ENCODE results near the gene CRCP.
A peak's percentile ranks its signal among the peaks of the same experiment; 100 is the strongest.

Gene CRCP

GRCh38 chr7:66176914-66177313, 62.3 kb downstream of the CRCP start:
- peaks cover 6% of the 10 kb centered on the region for H3K9me3 ChIP-seq (ENCODE audit: control insufficient read depth, low read length)
- 74 to 82% methylated on average over 2 of the region's 2 CpGs for WGBS, 2 experiments (ENCODE audit: insufficient coverage in 2 of 2)
- no peak overlapping the region for H3K27ac ChIP-seq (ENCODE audit: low read depth, low read length, severe bottlenecking)

GRCh38 chr7:66178258-66178657, 63.6 kb downstream of the CRCP start:
- Histone ChIP-seq H3K9me3 (ENCODE audit: control insufficient read depth, low read length) (peaks cover 6% of the 10 kb centered on the region), H3K27ac (ENCODE audit: low read depth, low read length, severe bottlenecking) (no peak overlapping the region), H3K4me1 (ENCODE audit: control insufficient read depth, insufficient read depth, low read length, poor library complexity, severe bottlenecking) (no peaks in the 10 kb centered on the region), H3K4me3 (ENCODE audit: extremely low read depth, insufficient read depth, low read length, poor library complexity, severe bottlenecking) (no peak overlapping the region), H3K36me3 (ENCODE audit: control insufficient read depth, insufficient read depth, low read length) (no peaks in the 10 kb centered on the region)
- 92 to 94% methylated on average over 2 of the region's 2 CpGs for WGBS, 2 experiments (ENCODE audit: insufficient coverage in 2 of 2)

More at GRCh38 chr7:66176914-66177313, 62.3 kb downstream of the CRCP start:
- H3K4me1 ChIP-seq (ENCODE audit: control insufficient read depth, insufficient read depth, low read length, poor library complexity, severe bottlenecking) = no peaks in the 10 kb centered on the region
- no peaks in the 10 kb centered on the region for H3K36me3 ChIP-seq (ENCODE audit: control insufficient read depth, insufficient read depth, low read length)
- H3K4me3 ChIP-seq (ENCODE audit: extremely low read depth, insufficient read depth, low read length, poor library complexity, severe bottlenecking) = no peak overlapping the region

GRCh38 chr7:66181329-66181728, 66.7 kb downstream of the CRCP start:
- no peak overlapping the region for H3K4me3 ChIP-seq (ENCODE audit: extremely low read depth, insufficient read depth, low read length, poor library complexity, severe bottlenecking)
- peaks cover 6% of the 10 kb centered on the region for H3K9me3 ChIP-seq (ENCODE audit: control insufficient read depth, low read length)
- no peaks in the 10 kb centered on the region for H3K4me1 ChIP-seq (ENCODE audit: control insufficient read depth, insufficient read depth, low read length, poor library complexity, severe bottlenecking)
- H3K27ac ChIP-seq (ENCODE audit: low read depth, low read length, severe bottlenecking) = no peak overlapping the region
- no peaks in the 10 kb centered on the region for H3K36me3 ChIP-seq (ENCODE audit: control insufficient read depth, insufficient read depth, low read length)

- Histone ChIP-seq H3K4me1 (ENCODE audit: control insufficient read depth, insufficient read depth, low read length, poor library complexity, severe bottlenecking) (no peaks in the 10 kb centered on the region), H3K27ac (ENCODE audit: low read depth, low read length, severe bottlenecking) (no peak overlapping the region), H3K4me3 (ENCODE audit: extremely low read depth, insufficient read depth, low read length, poor library complexity, severe bottlenecking) (no peak overlapping the region), H3K9me3 (ENCODE audit: control insufficient read depth, low read length) (peaks cover 6% of the 10 kb centered on the region), H3K36me3 (ENCODE audit: control insufficient read depth, insufficient read depth, low read length) (no peaks in the 10 kb centered on the region)
- 83 to 92% methylated on average over 1 to 2 of the region's 2 CpGs for WGBS, 2 experiments (ENCODE audit: insufficient coverage in 2 of 2)
Measured at GRCh38 chr7:66181845-66182244, 67.2 kb downstream of the CRCP start.

- WGBS, 2 experiments (ENCODE audit: insufficient coverage in 2 of 2) = 92 to 93% methylated on average over 4 of the region's 6 CpGs
Measured at GRCh38 chr7:66182920-66183319, 68.3 kb downstream of the CRCP start.

GRCh38 chr7:66183700-66184099, 69.1 kb downstream of the CRCP start:
- WGBS, 2 experiments (ENCODE audit: insufficient coverage in 2 of 2) = 93 to 100% methylated on average over 1 to 2 of the region's 2 CpGs
- Histone ChIP-seq H3K4me1 (ENCODE audit: control insufficient read depth, insufficient read depth, low read length, poor library complexity, severe bottlenecking) (no peaks in the 10 kb centered on the region), H3K9me3 (ENCODE audit: control insufficient read depth, low read length) (no peaks in the 10 kb centered on the region), H3K27ac (ENCODE audit: low read depth, low read length, severe bottlenecking) (peak overlapping the region; percentile 72), H3K36me3 (ENCODE audit: control insufficient read depth, insufficient read depth, low read length) (no peaks in the 10 kb centered on the region), H3K4me3 (ENCODE audit: extremely low read depth, insufficient read depth, low read length, poor library complexity, severe bottlenecking) (no peak overlapping the region)

More at GRCh38 chr7:66182920-66183319, 68.3 kb downstream of the CRCP start:
- Histone ChIP-seq H3K27ac (ENCODE audit: low read depth, low read length, severe bottlenecking) (no peak overlapping the region), H3K4me1 (ENCODE audit: control insufficient read depth, insufficient read depth, low read length, poor library complexity, severe bottlenecking) (no peaks in the 10 kb centered on the region), H3K4me3 (ENCODE audit: extremely low read depth, insufficient read depth, low read length, poor library complexity, severe bottlenecking) (no peak overlapping the region), H3K36me3 (ENCODE audit: control insufficient read depth, insufficient read depth, low read length) (no peaks in the 10 kb centered on the region), H3K9me3 (ENCODE audit: control insufficient read depth, low read length) (peaks cover 6% of the 10 kb centered on the region)

- H3K9me3 ChIP-seq (ENCODE audit: control insufficient read depth, low read length) = no peaks in the 10 kb centered on the region
- no peaks in the 10 kb centered on the region for H3K36me3 ChIP-seq (ENCODE audit: control insufficient read depth, insufficient read depth, low read length)
- H3K4me3 ChIP-seq (ENCODE audit: extremely low read depth, insufficient read depth, low read length, poor library complexity, severe bottlenecking) = no peak overlapping the region
- no peak overlapping the region for H3K27ac ChIP-seq (ENCODE audit: low read depth, low read length, severe bottlenecking)
- H3K4me1 ChIP-seq (ENCODE audit: control insufficient read depth, insufficient read depth, low read length, poor library complexity, severe bottlenecking) = no peaks in the 10 kb centered on the region
- WGBS, 2 experiments (ENCODE audit: insufficient coverage in 2 of 2) = 91 to 96% methylated on average over 3 to 7 of the region's 8 CpGs
Measured at GRCh38 chr7:66185680-66186187, 71.1 kb downstream of the CRCP start.

GRCh38 chr7:66186991-66187390, 72.3 kb downstream of the CRCP start:
- Histone ChIP-seq H3K4me3 (ENCODE audit: extremely low read depth, insufficient read depth, low read length, poor library complexity, severe bottlenecking) (no peak overlapping the region), H3K9me3 (ENCODE audit: control insufficient read depth, low read length) (no peaks in the 10 kb centered on the region), H3K27ac (ENCODE audit: low read depth, low read length, severe bottlenecking) (no peak overlapping the region), H3K4me1 (ENCODE audit: control insufficient read depth, insufficient read depth, low read length, poor library complexity, severe bottlenecking) (no peaks in the 10 kb centered on the region), H3K36me3 (ENCODE audit: control insufficient read depth, insufficient read depth, low read length) (no peaks in the 10 kb centered on the region)
- WGBS, 2 experiments (ENCODE audit: insufficient coverage in 2 of 2) = 83 to 89% methylated on average over 2 to 4 of the region's 4 CpGs

- Histone ChIP-seq H3K9me3 (ENCODE audit: control insufficient read depth, low read length) (no peaks in the 10 kb centered on the region), H3K4me3 (ENCODE audit: extremely low read depth, insufficient read depth, low read length, poor library complexity, severe bottlenecking) (no peak overlapping the region), H3K27ac (ENCODE audit: low read depth, low read length, severe bottlenecking) (no peak overlapping the region), H3K4me1 (ENCODE audit: control insufficient read depth, insufficient read depth, low read length, poor library complexity, severe bottlenecking) (no peaks in the 10 kb centered on the region), H3K36me3 (ENCODE audit: control insufficient read depth, insufficient read depth, low read length) (no peaks in the 10 kb centered on the region)
- 70 to 100% methylated on average over 1 of the region's 1 CpG for WGBS, 2 experiments (ENCODE audit: insufficient coverage in 2 of 2)
Measured at GRCh38 chr7:66187905-66188304, 73.3 kb downstream of the CRCP start.

GRCh38 chr7:66188645-66189044, 74.0 kb downstream of the CRCP start:
- no peak overlapping the region for H3K4me3 ChIP-seq (ENCODE audit: extremely low read depth, insufficient read depth, low read length, poor library complexity, severe bottlenecking)
- no peaks in the 10 kb centered on the region for H3K36me3 ChIP-seq (ENCODE audit: control insufficient read depth, insufficient read depth, low read length)
- no peaks in the 10 kb centered on the region for H3K9me3 ChIP-seq (ENCODE audit: control insufficient read depth, low read length)

GRCh38 chr7:66189695-66190503, 75.3 kb downstream of the CRCP start:
- 93% methylated on average over 5 to 7 of the region's 7 CpGs for WGBS, 2 experiments (ENCODE audit: insufficient coverage in 2 of 2)
- Histone ChIP-seq H3K4me3 (ENCODE audit: extremely low read depth, insufficient read depth, low read length, poor library complexity, severe bottlenecking) (no peak overlapping the region), H3K27ac (ENCODE audit: low read depth, low read length, severe bottlenecking) (no peak overlapping the region), H3K9me3 (ENCODE audit: control insufficient read depth, low read length) (no peaks in the 10 kb centered on the region), H3K36me3 (ENCODE audit: control insufficient read depth, insufficient read depth, low read length) (no peaks in the 10 kb centered on the region), H3K4me1 (ENCODE audit: control insufficient read depth, insufficient read depth, low read length, poor library complexity, severe bottlenecking) (no peaks in the 10 kb centered on the region)

More at GRCh38 chr7:66188645-66189044, 74.0 kb downstream of the CRCP start:
- Histone ChIP-seq H3K4me1 (ENCODE audit: control insufficient read depth, insufficient read depth, low read length, poor library complexity, severe bottlenecking) (no peaks in the 10 kb centered on the region), H3K27ac (ENCODE audit: low read depth, low read length, severe bottlenecking) (no peak overlapping the region)
- WGBS, 2 experiments (ENCODE audit: insufficient coverage in 2 of 2) = 87 to 88% methylated on average over 2 of the region's 2 CpGs
